ENCODE data around the gene REM2.

GRCh38 chr14:22920697-22921096 lies 37.7 kb downstream of the REM2 start:
- TF ChIP-seq CTCF (IDR thresholded peaks at IDR 0.05; ENCODE audit: low read depth, low read length, missing input control) (no peak), GABPA (IDR thresholded peaks at IDR 0.05 in 1 of 2, conservative IDR thresholded peaks at IDR 0.05 in 1 of 2) (no peak), ZBTB33 (IDR thresholded peaks at IDR 0.05) (no peak), TAF1 (conservative IDR thresholded peaks at IDR 0.05) (no peak)

Measured in liver (tissue), 3 donors.